ENCODE measurements around the gene TXNL4B.
"Not testable (repeated sequence)": the region's sequence is repeated elsewhere in the genome, so short reads cannot be mapped to it uniquely, and the experiment has no call there.

TXNL4B gene

GRCh38 chr16:72083778-72084404 is 9.5 kb downstream of the TXNL4B start:
- no peak for TF ChIP-seq CTCF (IDR thresholded peaks at IDR 0.05)

GRCh38 chr16:72076991-72077706 is 16.3 kb downstream of the TXNL4B start:
- H3K27me3 ChIP-seq; H3K36me3 ChIP-seq; intact Hi-C loops (cut with DNase I; ENCODE audit: low total_unique reads); H3K4me3 ChIP-seq; H3K9me3 ChIP-seq; DNase-seq; H3K27ac ChIP-seq: not testable (repeated sequence)
- peaks cover 0 to 34% (median 20%) of the 10 kb centered on the region in 4 donors for H3K4me1 ChIP-seq

More at GRCh38 chr16:72083778-72084404, 9.5 kb downstream of the TXNL4B start:
- Histone ChIP-seq H3K27me3 (no peaks in the 10 kb centered on the region), H3K36me3 (peaks cover 39 to 47% (median 44%) of the 10 kb centered on the region in 3 donors), H3K4me3 (no peak overlapping the region), H3K9me3 (no peaks in the 10 kb centered on the region), H3K4me1 (no peaks in the 10 kb centered on the region), H3K27ac (no peak overlapping the region)
- DNase-seq: no peak
- intact Hi-C loops (cut with DNase I; ENCODE audit: low total_unique reads): no loop called here

GRCh38 chr16:72075067-72075466 is 18.4 kb downstream of the TXNL4B start:
- intact Hi-C loops (cut with DNase I; ENCODE audit: low total_unique reads); H3K4me3 ChIP-seq: not testable (repeated sequence)

GRCh38 chr16:72073560-72074230 is 19.7 kb downstream of the TXNL4B start:
- Histone ChIP-seq H3K27me3 (no peaks in the 10 kb centered on the region), H3K4me1 (peaks cover 0 to 37% (median 23%) of the 10 kb centered on the region in 4 donors), H3K4me3 (peak overlapping the region in 1 of 2 donors; percentile 2), H3K36me3 (peaks cover 0 to 9% (median 4%) of the 10 kb centered on the region in 3 donors), H3K9me3 (no peaks in the 10 kb centered on the region), H3K27ac (peak overlapping the region; percentile 59 to 64)
- intact Hi-C loops (cut with DNase I; ENCODE audit: low total_unique reads): no loop called here
- peak; percentile 33 to 73 for DNase-seq
- no peak for TF ChIP-seq CTCF (IDR thresholded peaks at IDR 0.05)

More at GRCh38 chr16:72075067-72075466, 18.4 kb downstream of the TXNL4B start:
- H3K4me1 ChIP-seq: peaks cover 0 to 37% (median 23%) of the 10 kb centered on the region in 4 donors
- H3K9me3 ChIP-seq, H3K27me3 ChIP-seq, H3K36me3 ChIP-seq, DNase-seq: not testable (repeated sequence)
- H3K27ac ChIP-seq: peak overlapping the region; percentile 59 to 64

- intact Hi-C loops (cut with DNase I; ENCODE audit: low total_unique reads): no loop called here
- H3K36me3 ChIP-seq: peaks cover 0 to 2% (median 1%) of the 10 kb centered on the region in 3 donors
- H3K9me3 ChIP-seq: no peaks in the 10 kb centered on the region
- H3K27me3 ChIP-seq: no peaks in the 10 kb centered on the region
- no peak overlapping the region for H3K4me3 ChIP-seq
- DNase-seq: peak in 1 of 2 donors; percentile 27
- TF ChIP-seq CTCF (IDR thresholded peaks at IDR 0.05): no peak
- peak overlapping the region; percentile 59 to 64 for H3K27ac ChIP-seq
- H3K4me1 ChIP-seq: peaks cover 0 to 37% (median 23%) of the 10 kb centered on the region in 4 donors
These were observed 20.7 kb downstream of the TXNL4B start for GRCh38 chr16:72072514-72073342.

- H3K4me3 ChIP-seq: no peak overlapping the region
- TF ChIP-seq CTCF (IDR thresholded peaks at IDR 0.05): no peak
- H3K4me1 ChIP-seq: peaks cover 0 to 21% (median 15%) of the 10 kb centered on the region in 4 donors
- H3K27me3 ChIP-seq: no peaks in the 10 kb centered on the region
- no peak overlapping the region for H3K27ac ChIP-seq
- no peak for DNase-seq
- H3K36me3 ChIP-seq: no peaks in the 10 kb centered on the region
- H3K9me3 ChIP-seq: no peaks in the 10 kb centered on the region
- intact Hi-C loops (cut with DNase I; ENCODE audit: low total_unique reads): no loop called here
These were observed 24.5 kb downstream of the TXNL4B start for GRCh38 chr16:72068930-72069329.
